Left lobe of liver (tissue), 2 donors: ENCODE results near the gene RNASE4. TPM values are rescaled to one million over a fixed set of nuclear protein-coding genes. Genes with fewer than 3 reads are reported as not detected.
"Not testable (repeated sequence)": the region's sequence is repeated elsewhere in the genome, so short reads cannot be mapped to it uniquely, and the experiment has no call there.

Source experiments
- ATAC-seq: fragments of 200-7000 bp; cut with Tn5 transposase; one replicate; pipeline ENCODE4 v1.9.1; 2020; ENCODE audit warnings: mild to moderate bottlenecking, moderate library complexity
- DNase-seq: peaks from one replicate; pipeline ENCODE4 v3.0.0-alpha.2; 2020; ENCODE audit warnings: low spot score
- total RNA-seq: library from RNA; stranded (reverse); gene quantifications from one replicate; pipeline ENCODE4 v1.2.1, GENCODE V29; 2021
- donor health status: DM: no; HTN: no; CAD: no; lungs with moderate emphysema.
- donor health status: DM: no; HTN: yes; CAD: no.

The RNASE4 gene
- total RNA-seq, 1 donor from 2014 or later, result 152 TPM

GRCh38 chr14:20733684-20734429, 49.5 kb downstream of the RNASE4 start:
- DNase-seq, result no peak

GRCh38 chr14:20734430-20734806, 50.1 kb downstream of the RNASE4 start:
- no peak for ATAC-seq
- no peak for DNase-seq

More at GRCh38 chr14:20733684-20734429, 49.5 kb downstream of the RNASE4 start:
- no peak for ATAC-seq

- ATAC-seq, DNase-seq: not testable (repeated sequence)
These were observed 53.9 kb downstream of the RNASE4 start for GRCh38 chr14:20738292-20738691.

- DNase-seq (no peak), ATAC-seq (no peak)
These were observed 57.8 kb downstream of the RNASE4 start for GRCh38 chr14:20742132-20742531.

GRCh38 chr14:20743556-20743955, 59.2 kb downstream of the RNASE4 start:
- DNase-seq (no peak), ATAC-seq (no peak)

- DNase-seq (no peak), ATAC-seq (no peak)
These were observed 61.4 kb downstream of the RNASE4 start, which contains the start of gene EDDM3A for GRCh38 chr14:20745571-20746358. TSS of gene EDDM3A (plus strand) at chr14:20745887. CDS start at chr14:20747581, 1,694 bp downstream.

GRCh38 chr14:20746566-20746965, 62.2 kb downstream of the RNASE4 start:
- ATAC-seq (no peak), DNase-seq (no peak)

GRCh38 chr14:20748439-20748838, 64.1 kb downstream of the RNASE4 start:
- ATAC-seq (no peak), DNase-seq (no peak)

- ATAC-seq, result no peak
- DNase-seq, result no peak
These were observed 65.8 kb downstream of the RNASE4 start for GRCh38 chr14:20750194-20750593.

Other genes starting within 250 kb of the RNASE4 start
- 0.20 TPM for gene KLHL33, start 248.4 kb upstream of the RNASE4 start, total RNA-seq
- 11.5 TPM for gene OSGEP, start 229.7 kb upstream of the RNASE4 start, total RNA-seq
- 50.9 TPM for gene APEX1, start 229.3 kb upstream of the RNASE4 start, total RNA-seq
- gene PIP4P1, start 223.1 kb upstream of the RNASE4 start, total RNA-seq, result 11.7 TPM
- gene PNP, start 215.2 kb upstream of the RNASE4 start, total RNA-seq, result 45.0 TPM
- 0.91 TPM for gene RNASE10, start 179.0 kb upstream of the RNASE4 start, total RNA-seq
- gene RNASE9, start 123.5 kb upstream of the RNASE4 start, total RNA-seq, result not detected
- not detected for gene RNASE11, start 96.6 kb upstream of the RNASE4 start, total RNA-seq
- not detected for gene RNASE12, start 93.2 kb upstream of the RNASE4 start, total RNA-seq
- gene OR6S1, start 42.9 kb upstream of the RNASE4 start, total RNA-seq, result not detected
- gene ANG, start 4.2 kb downstream of the RNASE4 start, total RNA-seq, result 685 TPM
- gene EDDM3A, start 61.3 kb downstream of the RNASE4 start, total RNA-seq, result not detected
- gene EDDM3B, start 83.8 kb downstream of the RNASE4 start, total RNA-seq, result not detected
- gene RNASE6, start 96.7 kb downstream of the RNASE4 start, total RNA-seq, result 1.6 TPM
- gene RNASE1, start 118.3 kb downstream of the RNASE4 start, total RNA-seq, result 21.4 TPM
- gene RNASE3, start 206.8 kb downstream of the RNASE4 start, total RNA-seq, result not detected